Activated naive CD4-positive, alpha-beta T cell treated with anti-CD3 and anti-CD28 coated beads, Interleukin-2, amount 50 U/mL, for 24 hours (primary cell): ENCODE data around the gene TRIM28.
"Not testable (repeated sequence)": the region's sequence is repeated elsewhere in the genome, so short reads cannot be mapped to it uniquely, and the experiment has no call there.

Source experiments
- H3K27ac Mint-ChIP-seq: one replicate; pipeline ENCODE4 v1.8.0; 2021; ENCODE audit warnings: mild to moderate bottlenecking, mixed read lengths
- H3K27me3 Mint-ChIP-seq: one replicate; pipeline ENCODE4 v1.8.0; 2021; ENCODE audit warnings: mixed read lengths
- H3K36me3 Mint-ChIP-seq: one replicate; pipeline ENCODE4 v1.8.0; 2021; ENCODE audit warnings: mixed read lengths
- H3K4me1 Mint-ChIP-seq: one replicate; pipeline ENCODE4 v1.8.0; 2021; ENCODE audit warnings: mixed read lengths
- H3K4me3 Mint-ChIP-seq: one replicate; pipeline ENCODE4 v1.8.0; 2021; ENCODE audit warnings: mild to moderate bottlenecking, mixed read lengths
- H3K9me3 Mint-ChIP-seq: one replicate; pipeline ENCODE4 v1.8.0; 2021; ENCODE audit warnings: mixed read lengths

Gene TRIM28

GRCh38 chr19:58575183-58576041, 31.5 kb downstream of the TRIM28 start:
- no peaks in the 10 kb centered on the region for H3K9me3 Mint-ChIP-seq
- H3K27me3 Mint-ChIP-seq, result no peaks in the 10 kb centered on the region
- H3K4me3 Mint-ChIP-seq, result peak overlapping the region; percentile 92
- H3K4me1 Mint-ChIP-seq, result peaks cover 52% of the 10 kb centered on the region
- H3K27ac Mint-ChIP-seq, result peak overlapping the region; percentile 85
- peaks cover 5% of the 10 kb centered on the region for H3K36me3 Mint-ChIP-seq

GRCh38 chr19:58577581-58577980, 33.7 kb downstream of the TRIM28 start:
- not testable (repeated sequence) for H3K27me3 Mint-ChIP-seq, H3K9me3 Mint-ChIP-seq, H3K36me3 Mint-ChIP-seq
- peak overlapping the region; percentile 9 for H3K27ac Mint-ChIP-seq
- H3K4me3 Mint-ChIP-seq, result peak overlapping the region; percentile 11
- H3K4me1 Mint-ChIP-seq, result peaks cover 51% of the 10 kb centered on the region

- Mint-ChIP-seq H3K36me3 (peaks cover 6% of the 10 kb centered on the region), H3K27ac (peak overlapping the region; percentile 39), H3K9me3 (no peaks in the 10 kb centered on the region), H3K4me3 (peak overlapping the region; percentile 11), H3K4me1 (peaks cover 50% of the 10 kb centered on the region), H3K27me3 (no peaks in the 10 kb centered on the region)
Measured at GRCh38 chr19:58578012-58578925, 34.4 kb downstream of the TRIM28 start.

- Mint-ChIP-seq H3K27me3 (no peaks in the 10 kb centered on the region), H3K4me3 (no peak overlapping the region), H3K9me3 (no peaks in the 10 kb centered on the region), H3K36me3 (peaks cover 6% of the 10 kb centered on the region), H3K4me1 (peaks cover 41% of the 10 kb centered on the region), H3K27ac (peak overlapping the region; percentile 69)
Measured at GRCh38 chr19:58579473-58580142, 35.7 kb downstream of the TRIM28 start.

- H3K27ac Mint-ChIP-seq, result peak overlapping the region; percentile 51
- no peaks in the 10 kb centered on the region for H3K27me3 Mint-ChIP-seq
- H3K36me3 Mint-ChIP-seq, result peaks cover 6% of the 10 kb centered on the region
- no peak overlapping the region for H3K4me3 Mint-ChIP-seq
- H3K4me1 Mint-ChIP-seq, result peaks cover 36% of the 10 kb centered on the region
- no peaks in the 10 kb centered on the region for H3K9me3 Mint-ChIP-seq
Measured at GRCh38 chr19:58581227-58582141, 37.6 kb downstream of the TRIM28 start.

GRCh38 chr19:58582985-58583384, 39.1 kb downstream of the TRIM28 start:
- no peaks in the 10 kb centered on the region for H3K27me3 Mint-ChIP-seq
- H3K4me1 Mint-ChIP-seq, result peaks cover 30% of the 10 kb centered on the region
- no peak overlapping the region for H3K27ac Mint-ChIP-seq
- H3K9me3 Mint-ChIP-seq, result no peaks in the 10 kb centered on the region
- H3K4me3 Mint-ChIP-seq, result no peak overlapping the region
- H3K36me3 Mint-ChIP-seq, result peaks cover 6% of the 10 kb centered on the region

- H3K4me1 Mint-ChIP-seq, result peaks cover 12% of the 10 kb centered on the region
- no peak overlapping the region for H3K27ac Mint-ChIP-seq
- peaks cover 6% of the 10 kb centered on the region for H3K36me3 Mint-ChIP-seq
- H3K4me3 Mint-ChIP-seq, result no peak overlapping the region
- no peaks in the 10 kb centered on the region for H3K9me3 Mint-ChIP-seq
- H3K27me3 Mint-ChIP-seq, result no peaks in the 10 kb centered on the region
Measured at GRCh38 chr19:58584498-58585441, 40.9 kb downstream of the TRIM28 start.

- H3K36me3 Mint-ChIP-seq, result peaks cover 6% of the 10 kb centered on the region
- H3K27ac Mint-ChIP-seq, result no peak overlapping the region
- no peak overlapping the region for H3K4me3 Mint-ChIP-seq
- H3K9me3 Mint-ChIP-seq, result no peaks in the 10 kb centered on the region
- H3K4me1 Mint-ChIP-seq, result peaks cover 9% of the 10 kb centered on the region
- no peaks in the 10 kb centered on the region for H3K27me3 Mint-ChIP-seq
Measured at GRCh38 chr19:58585442-58586132, 41.7 kb downstream of the TRIM28 start.

GRCh38 chr19:58586133-58586765, 42.4 kb downstream of the TRIM28 start:
- Mint-ChIP-seq H3K27ac (no peak overlapping the region), H3K4me1 (peaks cover 2% of the 10 kb centered on the region), H3K4me3 (no peak overlapping the region), H3K27me3 (no peaks in the 10 kb centered on the region), H3K36me3 (peaks cover 5% of the 10 kb centered on the region), H3K9me3 (no peaks in the 10 kb centered on the region)
